Sciatic nerve (tissue), 2 donors: Measurements from ENCODE around the gene TRAM2. TPM values are rescaled to one million over a fixed set of nuclear protein-coding genes. Genes with fewer than 3 reads are reported as not detected.

Source experiments
- ATAC-seq: fragments of 200-7000 bp; cut with Tn5 transposase; one replicate; pipeline ENCODE4 v1.9.1; 2020; ENCODE audit warnings: mild to moderate bottlenecking, moderate library complexity
- DNase-seq: peaks from one replicate; pipeline ENCODE4 v3.0.0-alpha.2; 2020; ENCODE audit warnings: low spot score
- intact Hi-C: fragments of 100-400 bp; cut with DNase I; formaldehyde crosslinking; loops from one replicate; pipeline ENCODE4 v1.14.2; 2022
- total RNA-seq: library from RNA; stranded (reverse); fragmentation: NEBNext Ultra II Directional; extraction: Animal tissue kit (Norgen Biotek cat#: 25700); gene quantifications from one replicate; pipeline ENCODE4 v1.2.1, GENCODE V29; 2021
- donor health status: DM: no; HTN: no; CAD: no.
- donor health status: DM: no; HTN: no; CAD: no.

Gene TRAM2
- total RNA-seq, 1 donor from 2014 or later = 18.6 TPM

DNA sequence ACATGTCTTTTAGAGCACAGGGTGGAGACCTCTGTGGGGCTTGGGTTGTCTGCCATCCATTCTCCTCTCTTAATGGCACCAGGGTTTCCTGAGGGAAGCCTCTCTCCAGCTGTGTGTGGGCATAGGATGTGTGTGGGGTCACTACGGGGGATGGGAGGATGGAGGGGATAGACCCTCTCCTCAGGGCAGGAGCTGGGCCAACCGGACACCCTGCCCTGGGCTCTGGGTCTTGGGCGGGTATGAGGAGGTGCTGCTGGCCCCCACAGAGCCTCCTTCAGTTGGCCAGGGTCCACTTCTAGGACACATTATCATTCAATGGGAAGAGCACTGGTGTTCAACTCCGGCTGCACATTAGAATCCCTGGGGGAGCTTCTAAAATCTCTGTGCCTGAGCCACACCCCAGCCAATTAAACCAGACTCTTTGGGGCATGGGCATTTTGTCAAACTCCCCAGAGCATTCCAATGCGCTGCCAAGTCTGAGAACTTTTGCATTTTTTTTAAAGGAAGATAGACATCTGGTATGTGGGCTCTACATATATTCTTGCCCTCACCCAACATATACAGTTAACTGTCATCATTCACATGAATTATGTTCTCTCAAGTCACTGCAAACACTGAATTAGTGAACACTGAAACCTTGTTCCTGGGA is 38.5 kb downstream of the TRAM2 start:
- DNase-seq (no peak), ATAC-seq (no peak)
- intact Hi-C loops = no loop called here

DNA sequence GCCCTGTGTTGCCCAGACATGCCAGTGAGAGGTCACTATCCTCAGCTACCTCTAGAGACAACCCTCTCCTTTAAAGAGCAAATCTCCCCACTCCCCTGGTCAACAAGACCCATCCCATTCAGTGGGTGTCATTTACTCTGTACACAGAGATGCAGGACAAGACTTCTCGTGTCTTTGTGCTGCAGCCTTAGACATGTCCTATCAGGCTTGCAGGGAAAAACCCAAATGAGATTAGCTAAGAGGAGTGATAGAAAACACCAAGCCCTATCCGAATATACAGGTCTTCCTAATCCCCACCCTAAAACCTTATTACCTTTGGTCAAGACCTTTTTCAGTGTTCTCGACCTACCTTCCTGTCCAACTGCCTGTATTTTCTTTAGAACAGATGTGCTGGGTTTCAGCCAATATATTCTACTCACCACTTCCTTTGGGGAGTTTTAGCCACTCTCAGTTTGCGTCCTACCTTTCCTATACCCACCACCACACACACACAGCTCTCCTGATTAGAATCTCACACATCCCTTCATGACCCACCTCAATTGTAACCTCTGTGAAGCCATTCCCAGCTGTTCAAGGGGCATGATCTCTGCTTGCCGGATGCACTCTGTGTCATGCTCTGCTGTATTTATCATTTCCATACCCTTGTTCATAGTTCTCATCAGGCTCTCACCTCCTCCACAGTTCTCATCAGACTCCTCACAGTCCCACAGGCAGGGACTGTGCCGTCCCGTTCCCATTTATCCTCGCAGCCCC is 39.7 kb downstream of the TRAM2 start:
- peak; percentile 58 for ATAC-seq
- intact Hi-C loops = no loop called here
- DNase-seq = no peak

DNA sequence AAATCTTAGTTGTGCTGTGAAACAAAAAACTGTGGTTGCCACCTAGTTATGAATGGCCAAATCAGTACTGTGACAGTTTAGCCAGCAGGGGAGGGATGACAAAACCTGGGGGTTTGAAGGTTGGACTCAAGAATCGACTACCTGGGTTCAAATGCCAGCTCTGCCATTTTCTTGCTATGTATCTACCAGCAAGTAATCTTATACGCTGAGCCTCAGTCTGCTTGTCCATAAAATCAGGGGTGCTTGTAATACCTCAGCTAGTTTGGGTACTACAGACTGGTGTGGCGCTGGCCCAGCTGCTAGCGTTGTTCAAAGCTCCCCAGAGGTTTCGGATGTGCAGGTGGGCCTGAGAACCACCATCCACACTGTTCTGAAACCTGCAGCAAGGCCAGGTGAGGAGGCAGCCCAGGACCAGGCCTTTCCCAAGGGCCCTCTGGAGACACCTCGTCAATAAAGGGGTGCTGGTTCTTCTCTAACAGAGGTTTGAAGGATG is 40.4 kb downstream of the TRAM2 start:
- DNase-seq (no peak), ATAC-seq (no peak)
- intact Hi-C loops = no loop called here

DNA sequence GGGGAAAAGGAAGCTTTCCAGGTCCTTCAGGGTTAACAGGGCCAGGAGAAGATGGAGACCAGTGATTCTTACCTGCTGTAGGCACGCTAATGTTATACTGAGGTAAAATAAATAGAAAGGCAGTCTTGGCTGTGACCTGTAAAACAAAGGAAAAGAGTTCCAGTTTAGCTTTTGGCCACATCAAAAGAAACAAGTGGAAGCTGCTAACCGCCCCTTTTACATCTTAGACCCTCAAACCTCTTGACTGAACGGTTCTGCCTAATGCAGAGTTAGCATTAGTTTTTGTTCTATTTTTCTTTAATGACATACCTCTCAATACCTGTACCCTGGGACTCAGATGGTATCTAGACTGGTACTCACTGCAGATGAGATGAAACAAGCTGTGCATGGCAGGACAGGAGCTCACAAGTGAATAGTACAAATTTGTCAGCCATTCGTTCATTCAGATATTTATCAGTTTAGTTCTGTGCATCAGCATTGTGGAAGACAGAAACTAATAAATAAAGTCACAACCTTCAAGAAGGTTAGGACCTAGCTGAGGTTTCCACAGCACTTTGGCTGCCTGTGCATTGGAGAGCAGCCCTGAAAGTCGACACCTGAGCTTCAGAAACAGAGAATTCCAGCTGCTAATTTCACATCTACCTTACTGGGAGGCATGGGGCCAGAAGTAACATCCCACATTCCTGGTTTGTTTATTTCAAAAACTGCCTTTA is 41.0 kb downstream of the TRAM2 start:
- intact Hi-C loops = no loop called here
- DNase-seq (no peak), ATAC-seq (no peak)

DNA sequence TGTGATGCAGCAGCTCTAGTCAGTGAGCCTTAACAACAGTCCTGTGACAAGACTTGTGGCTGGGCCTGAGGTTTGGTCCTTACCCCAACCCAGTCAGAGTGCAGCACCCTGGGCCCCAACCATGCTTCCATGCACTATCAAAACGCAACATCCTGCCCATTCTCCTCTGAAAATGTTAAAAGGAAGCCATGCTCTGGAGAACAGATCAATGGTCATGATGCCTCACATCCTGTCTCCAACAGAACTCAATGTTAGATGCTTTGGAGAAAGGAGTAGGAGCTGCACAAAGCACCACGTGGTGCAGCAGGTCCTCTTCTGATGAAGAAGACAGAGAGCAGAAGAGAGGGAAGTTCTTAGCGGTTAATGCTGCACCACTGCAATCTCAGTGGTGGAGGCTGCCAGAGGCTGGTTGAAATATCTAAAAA is 41.9 kb downstream of the TRAM2 start:
- no peak for DNase-seq
- intact Hi-C loops = no loop called here
- ATAC-seq = no peak

DNA sequence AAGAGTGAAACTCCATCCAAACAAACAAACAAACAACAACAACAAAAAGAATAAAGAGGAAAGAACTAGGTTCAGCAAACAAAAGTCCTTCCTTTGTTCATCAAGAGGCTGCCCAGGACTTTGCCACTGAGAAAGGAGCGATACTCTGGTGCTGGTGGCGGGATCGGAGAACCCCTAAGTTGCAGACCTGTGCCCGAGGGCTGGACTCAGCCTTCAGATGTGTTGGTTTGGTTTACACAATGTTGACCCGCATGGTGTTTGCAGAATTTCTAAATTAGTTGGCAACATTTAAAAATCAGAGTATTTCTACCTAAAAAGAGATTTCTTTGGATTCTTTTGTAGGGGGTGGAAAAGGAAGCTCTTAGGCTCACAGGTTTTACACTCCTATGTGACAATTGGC is 42.5 kb downstream of the TRAM2 start:
- intact Hi-C loops = no loop called here
- no peak for DNase-seq
- no peak for ATAC-seq

DNA sequence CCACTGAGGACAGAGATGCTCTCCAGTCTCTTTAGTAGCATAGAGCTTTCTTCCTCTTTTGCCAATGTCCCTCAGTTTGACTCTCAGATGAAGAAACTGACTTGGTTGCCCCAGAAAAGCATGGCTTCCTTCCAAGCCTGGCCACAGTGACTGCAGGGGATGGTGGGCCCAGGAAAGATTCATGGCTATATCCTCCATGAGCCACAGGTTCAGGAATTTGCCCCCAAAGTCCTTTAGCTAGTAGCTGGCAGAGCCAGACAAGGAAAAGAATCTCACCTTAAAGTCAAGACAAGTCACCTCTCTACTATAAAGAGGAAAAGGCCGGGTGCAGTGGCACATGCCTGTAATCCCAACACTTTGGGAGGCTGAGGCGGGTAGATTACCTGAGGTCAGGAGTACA is 43.4 kb downstream of the TRAM2 start:
- ATAC-seq (no peak), DNase-seq (no peak)
- intact Hi-C loops = no loop called here

DNA sequence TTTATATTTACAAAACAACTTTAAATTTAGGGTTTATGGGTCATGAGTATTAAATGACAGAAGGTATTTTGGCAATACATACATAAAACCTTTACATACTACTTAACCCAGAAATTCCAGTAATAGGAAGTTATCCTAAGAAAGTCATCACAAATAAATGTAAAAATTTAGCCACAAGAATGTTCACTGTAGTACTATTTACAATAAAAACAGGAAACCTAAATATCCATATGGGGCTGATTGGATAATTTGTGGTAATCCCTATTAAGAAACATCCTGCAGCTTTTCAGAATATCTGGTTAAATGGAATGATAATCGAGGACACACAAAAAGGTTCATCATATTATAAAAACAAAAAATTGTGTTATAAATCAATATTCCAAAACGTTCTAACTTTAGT is 44.4 kb downstream of the TRAM2 start:
- DNase-seq (no peak), ATAC-seq (no peak)
- intact Hi-C loops = no loop called here

DNA sequence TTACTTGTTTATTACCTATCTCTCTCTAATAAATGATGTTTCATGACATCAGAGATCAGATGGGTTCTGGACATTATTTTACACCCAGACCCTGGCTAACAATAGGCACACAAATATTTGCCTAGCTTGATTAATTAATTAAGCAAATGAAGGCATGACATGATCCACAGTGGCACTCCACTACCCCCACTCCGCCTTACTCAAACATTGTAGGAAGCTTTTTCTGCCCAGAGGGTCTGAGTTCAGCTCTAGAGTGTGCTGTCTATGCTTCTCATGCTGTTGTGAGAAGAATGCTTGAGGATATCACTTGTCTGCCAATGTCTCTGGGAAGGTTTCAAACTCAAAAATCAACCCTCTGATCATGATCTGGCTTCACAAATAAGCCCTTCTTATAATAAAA is 45.0 kb downstream of the TRAM2 start:
- no peak for ATAC-seq
- no peak for DNase-seq
- intact Hi-C loops = no loop called here

DNA sequence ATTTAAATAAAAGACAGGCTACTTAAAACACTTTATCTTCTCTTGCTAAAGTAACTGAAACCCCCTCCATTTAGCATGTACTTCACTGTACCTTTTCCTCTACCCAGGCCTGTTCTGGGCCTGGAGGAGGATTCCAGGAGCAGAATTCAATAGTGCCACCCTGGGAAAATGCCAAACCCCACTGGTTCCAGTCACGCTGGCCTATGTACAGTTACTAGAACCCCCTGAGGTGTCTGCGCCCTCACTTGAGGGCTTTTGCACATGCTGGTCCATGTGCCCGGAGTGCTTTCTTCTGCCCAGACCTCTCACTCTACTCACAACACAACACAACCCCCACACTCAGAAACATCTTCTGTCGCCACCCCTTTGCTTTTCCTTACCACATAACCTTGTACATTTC is 45.5 kb downstream of the TRAM2 start:
- ATAC-seq (no peak), DNase-seq (no peak)
- intact Hi-C loops = no loop called here

DNA sequence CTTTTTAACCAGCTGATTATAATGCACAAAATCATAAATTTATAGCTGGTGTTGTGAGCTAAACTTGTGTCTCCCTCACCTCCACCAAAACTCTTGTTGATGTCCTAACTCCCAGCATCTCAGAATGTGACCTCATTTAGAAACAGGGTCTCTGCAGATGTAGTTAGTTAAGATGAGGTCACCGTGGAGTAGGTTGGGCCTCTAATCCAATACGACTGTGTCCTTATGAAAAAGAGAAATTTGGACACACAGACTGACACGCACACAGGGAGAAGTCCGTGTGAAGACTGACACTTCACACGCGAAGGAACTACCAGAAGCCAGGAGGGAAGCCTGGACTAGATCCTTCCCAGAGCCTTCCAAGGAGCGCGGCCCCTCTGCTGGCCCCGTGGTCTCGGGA is 46.5 kb downstream of the TRAM2 start:
- intact Hi-C loops = no loop called here
- ATAC-seq (no peak), DNase-seq (no peak)

DNA sequence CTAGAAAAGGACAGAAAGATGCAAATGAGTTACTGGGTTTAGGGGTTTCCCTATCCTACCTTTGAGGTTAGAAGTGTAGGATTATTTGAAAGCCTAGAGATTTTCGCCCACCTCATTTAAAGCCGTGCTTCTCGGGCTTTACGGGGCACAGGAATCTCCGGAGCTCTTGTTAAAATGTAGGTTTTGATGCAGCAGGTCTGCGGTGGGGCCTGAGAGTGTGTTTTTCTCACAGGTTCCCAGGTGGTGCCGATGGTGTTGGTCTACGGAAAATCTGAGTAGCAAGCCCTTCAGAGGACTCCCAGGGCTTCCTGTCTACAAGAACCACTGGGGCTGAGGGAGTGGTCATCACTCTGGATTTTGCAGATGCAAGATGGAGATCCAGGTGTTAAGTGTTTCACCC is 47.5 kb downstream of the TRAM2 start:
- ATAC-seq = no peak
- intact Hi-C loops = no loop called here
- DNase-seq = no peak

DNA sequence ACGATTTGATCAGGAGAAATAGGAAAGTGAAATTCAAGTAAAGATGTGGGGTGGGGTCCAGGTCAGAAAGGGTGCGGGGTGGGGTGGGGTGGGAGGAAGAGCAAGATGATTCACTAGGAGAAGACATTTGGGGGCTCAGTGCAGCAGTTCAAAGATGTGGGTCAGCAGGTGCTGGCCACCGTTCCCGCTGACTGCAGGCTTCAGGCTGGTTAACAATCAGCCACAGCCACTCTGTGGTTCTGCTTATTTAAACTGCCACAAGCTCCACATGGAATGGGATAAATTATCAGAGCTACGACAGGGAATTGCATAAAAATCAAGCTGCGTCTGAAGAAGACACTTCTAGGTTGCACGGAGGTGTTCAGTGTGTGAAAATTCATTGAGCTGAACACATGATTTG is 49.4 kb downstream of the TRAM2 start:
- no peak for ATAC-seq
- DNase-seq = no peak
- intact Hi-C loops = no loop called here

DNA sequence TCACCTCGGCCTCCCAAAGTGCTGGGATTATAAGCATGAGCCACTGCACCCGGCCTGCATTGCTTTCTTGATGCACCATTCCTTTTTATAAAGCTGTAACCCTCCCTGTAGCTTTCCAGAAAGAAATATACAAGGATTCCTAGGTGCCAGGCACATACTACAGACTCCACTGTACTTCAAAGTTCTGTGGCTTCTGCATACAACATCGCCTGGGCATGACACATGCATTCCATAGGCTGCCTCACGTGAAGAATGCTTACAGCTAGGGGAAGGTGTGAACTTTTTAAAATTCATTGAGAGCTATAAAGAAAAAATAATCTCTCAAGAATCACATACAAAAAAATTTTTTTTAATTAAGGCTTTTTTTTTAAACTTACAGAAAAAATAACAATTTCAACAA is 50.2 kb downstream of the TRAM2 start:
- intact Hi-C loops = no loop called here
- ATAC-seq = no peak
- DNase-seq = no peak

DNA sequence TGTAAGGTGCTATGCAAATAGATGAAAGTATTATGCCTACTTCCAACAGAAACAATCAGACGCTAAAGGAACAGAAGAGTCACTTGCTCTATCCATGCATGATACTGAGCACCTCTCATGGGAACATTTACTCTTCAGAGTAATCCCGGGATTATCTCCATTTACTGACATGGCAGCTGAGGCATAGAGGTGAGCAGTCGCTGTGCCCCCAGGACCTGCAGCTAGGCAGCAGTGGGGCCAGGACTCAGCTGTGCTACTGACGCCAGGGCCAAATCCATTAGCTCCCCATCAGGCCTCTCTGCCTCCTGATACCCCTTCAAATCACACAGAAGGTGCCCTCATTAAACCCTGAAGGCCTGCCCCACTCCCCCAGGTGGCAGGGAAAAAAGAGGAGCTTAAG is 51.9 kb downstream of the TRAM2 start:
- DNase-seq (no peak), ATAC-seq (no peak)
- intact Hi-C loops = no loop called here

DNA sequence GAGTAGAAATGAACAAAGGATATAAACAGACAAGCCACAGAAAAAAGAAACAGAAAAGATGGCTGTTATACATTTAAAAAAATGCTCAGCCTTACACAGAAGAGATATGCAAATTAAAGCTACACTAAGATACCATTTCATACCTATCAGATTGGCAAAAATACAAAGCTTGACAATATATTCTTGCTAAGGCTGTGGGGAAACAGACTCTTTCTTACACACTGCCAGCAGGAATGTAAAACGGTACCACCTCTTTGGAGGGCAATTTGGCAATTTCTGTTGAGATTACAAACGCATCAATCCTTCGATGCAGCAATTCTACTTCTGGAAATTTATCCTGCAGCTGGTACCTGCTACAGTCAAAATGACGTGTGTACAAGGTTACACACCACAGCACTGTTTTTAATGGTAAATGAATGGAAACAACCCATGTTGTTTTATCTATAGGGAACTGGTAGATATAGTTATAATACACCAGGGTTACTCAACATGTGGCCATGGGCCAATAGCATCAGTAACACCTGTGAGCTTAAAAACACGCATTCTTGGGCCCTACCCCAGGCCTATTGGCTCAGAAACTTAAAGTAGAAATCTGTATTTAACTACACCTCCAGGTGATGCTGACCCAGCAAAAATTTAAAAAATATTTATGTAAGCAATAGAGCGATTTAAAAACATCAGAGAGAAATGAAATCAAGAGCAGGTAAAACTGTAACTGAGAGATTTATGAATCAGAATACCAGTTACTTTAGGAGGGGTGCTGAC is 53.3 kb downstream of the TRAM2 start:
- intact Hi-C loops = no loop called here
- no peak for ATAC-seq
- no peak for DNase-seq

DNA sequence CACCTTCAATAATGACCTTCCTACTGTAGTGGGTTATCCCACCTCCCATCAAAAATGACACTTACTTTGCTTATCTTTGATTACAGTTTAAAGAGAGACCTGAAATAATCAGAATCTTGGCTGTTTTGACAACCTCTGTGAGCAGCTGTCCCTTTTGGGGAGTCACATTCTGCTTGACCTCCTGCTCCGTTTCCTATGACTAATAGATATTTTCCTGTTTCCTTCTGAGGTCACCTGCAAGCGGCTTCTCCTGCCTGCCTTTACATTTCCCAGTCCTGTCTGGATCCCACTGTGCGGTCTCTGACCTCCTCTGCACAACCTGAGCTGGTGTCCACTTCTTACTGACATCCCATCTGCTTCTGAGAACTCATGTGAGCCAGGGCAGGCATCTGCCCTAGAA is 54.2 kb downstream of the TRAM2 start:
- intact Hi-C loops = no loop called here
- DNase-seq (no peak), ATAC-seq (peak; percentile 54)

DNA sequence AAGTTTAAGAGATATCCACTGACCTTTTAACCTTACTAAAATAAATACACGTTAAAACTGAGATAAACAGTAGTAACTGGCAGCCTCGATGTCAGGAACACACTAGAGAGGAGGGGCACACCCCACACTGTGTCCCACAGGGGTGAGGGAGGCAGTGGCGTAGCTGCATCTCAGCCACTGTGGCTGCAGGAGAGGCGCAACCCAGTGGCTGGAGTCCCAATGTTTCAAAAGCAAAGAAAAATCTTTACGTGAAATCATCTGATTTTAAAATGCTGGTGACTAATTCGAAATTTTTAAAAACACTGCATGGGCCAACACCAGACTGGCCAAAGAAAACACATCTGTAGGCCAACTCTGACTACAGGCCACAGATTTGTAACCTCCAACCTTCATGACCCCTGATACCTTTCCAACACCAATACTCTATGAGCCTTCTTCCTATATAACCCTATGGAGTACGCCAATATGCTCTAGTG is 54.7 kb downstream of the TRAM2 start:
- DNase-seq (peak; percentile 73), ATAC-seq (peak; percentile 81)
- intact Hi-C loops = no loop called here

DNA sequence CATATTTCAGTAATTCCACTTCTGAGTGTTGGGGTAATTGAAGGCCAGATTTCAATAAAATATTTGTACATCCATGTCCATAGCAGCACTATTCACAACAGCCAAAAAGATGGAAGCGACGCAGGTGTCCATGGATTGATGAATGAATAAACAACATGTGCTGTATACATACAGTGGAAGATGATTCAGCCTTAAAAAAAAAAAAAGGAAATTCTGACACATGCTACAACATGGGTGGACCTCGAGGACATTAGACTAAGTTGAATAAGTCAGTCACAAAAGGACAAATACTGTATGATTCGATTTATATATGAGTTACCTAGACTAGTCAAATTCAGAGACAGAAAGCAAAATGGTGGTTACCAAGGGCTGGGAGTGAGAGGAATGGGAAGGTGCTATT is 57.2 kb downstream of the TRAM2 start:
- intact Hi-C loops = loop anchor here (10.0 kb wide), 1 partner anchor 55 kb away; the partner anchor contains the start of gene TRAM2
- ATAC-seq = no peak
- DNase-seq = no peak
